Eye (tissue), 1 donor: Measurements from ENCODE around the gene TENM4.

Experiments
- DNase-seq: peaks from one replicate; pipeline ENCODE4 v3.0.0-alpha.2; 2015

Gene TENM4

DNA sequence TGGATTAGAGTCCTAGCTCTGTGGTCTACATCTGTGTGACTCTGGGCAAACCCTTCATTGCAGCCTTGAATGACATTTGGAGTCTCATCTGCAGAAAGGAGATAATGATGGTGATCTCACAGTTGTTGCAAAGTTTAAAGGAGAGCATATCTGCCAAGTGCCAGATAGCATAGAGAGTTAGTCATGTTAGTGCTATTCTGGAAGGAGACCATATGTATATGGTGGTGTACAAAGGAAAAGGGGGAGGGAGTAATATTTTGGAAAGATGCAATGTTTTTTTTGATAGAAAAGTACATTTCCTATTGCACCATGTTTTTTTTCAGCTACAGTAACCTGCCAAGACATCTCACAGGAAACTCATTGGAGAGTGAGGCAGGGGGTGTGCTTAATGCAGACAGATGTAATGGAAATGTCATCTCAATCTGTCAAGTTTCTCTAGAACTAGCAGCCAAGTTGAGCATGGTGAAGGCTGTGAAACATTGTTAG lies 774.1 kb downstream of the TENM4 start:
- no peak for DNase-seq

DNA sequence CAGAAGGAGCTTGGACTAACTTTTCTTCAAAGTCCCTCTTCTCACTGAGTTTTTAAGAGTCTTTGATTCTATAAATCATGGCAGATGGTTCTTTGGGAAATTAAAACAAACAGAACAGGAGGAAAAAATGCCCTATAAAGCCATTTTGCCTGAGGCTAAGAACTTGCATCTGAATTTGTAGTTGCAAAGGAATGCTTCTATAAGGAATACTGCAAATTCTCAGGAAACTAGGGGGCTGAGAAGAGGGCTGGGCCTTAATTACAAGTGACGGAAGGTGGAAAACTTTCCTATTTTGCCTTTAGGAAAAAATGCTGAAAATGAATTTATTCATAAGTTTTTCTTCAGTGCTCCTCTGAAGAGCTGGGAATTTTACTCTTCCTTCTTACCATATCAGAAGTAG lies 776.2 kb downstream of the TENM4 start:
- DNase-seq, result peak; percentile 19

DNA sequence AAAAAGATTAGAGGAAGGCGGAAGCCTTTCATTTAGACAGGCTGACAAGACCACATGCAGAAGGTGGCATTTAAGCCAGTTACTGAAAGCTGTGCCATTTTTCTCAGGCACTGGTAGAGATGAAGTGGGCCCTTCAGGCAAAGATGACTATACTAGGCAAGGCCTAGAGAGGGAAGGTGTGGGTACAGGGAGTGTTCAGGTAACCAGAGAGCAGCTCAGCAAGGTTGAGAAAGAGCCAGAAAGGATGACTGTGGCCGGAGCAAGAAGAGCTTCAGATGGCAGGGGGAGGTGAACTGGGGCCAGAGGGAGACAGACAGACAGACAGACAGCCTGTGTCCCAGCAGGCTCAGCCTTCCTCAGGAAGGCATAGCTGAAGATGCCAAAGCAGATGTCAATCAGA lies 778.0 kb downstream of the TENM4 start:
- DNase-seq, result no peak

DNA sequence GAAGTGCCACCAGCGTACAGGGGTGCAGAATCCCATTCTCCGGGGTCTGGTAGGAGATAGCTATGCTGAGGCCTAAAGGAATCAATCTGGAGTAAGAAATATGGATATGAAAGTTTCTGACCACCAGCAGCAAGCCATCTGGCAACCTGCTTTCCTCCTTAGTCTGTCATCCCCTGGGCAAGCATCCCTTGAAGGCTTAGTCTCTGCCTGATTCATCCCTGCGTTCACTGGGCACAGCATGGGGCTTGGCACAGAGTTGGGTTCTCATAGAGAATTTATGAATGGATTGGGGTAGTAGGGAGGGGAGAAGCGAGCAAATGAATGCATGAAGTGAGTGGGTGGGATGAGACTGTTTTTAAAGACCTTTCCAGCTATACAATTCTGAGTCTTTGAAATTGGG lies 780.4 kb downstream of the TENM4 start:
- DNase-seq, result no peak

DNA sequence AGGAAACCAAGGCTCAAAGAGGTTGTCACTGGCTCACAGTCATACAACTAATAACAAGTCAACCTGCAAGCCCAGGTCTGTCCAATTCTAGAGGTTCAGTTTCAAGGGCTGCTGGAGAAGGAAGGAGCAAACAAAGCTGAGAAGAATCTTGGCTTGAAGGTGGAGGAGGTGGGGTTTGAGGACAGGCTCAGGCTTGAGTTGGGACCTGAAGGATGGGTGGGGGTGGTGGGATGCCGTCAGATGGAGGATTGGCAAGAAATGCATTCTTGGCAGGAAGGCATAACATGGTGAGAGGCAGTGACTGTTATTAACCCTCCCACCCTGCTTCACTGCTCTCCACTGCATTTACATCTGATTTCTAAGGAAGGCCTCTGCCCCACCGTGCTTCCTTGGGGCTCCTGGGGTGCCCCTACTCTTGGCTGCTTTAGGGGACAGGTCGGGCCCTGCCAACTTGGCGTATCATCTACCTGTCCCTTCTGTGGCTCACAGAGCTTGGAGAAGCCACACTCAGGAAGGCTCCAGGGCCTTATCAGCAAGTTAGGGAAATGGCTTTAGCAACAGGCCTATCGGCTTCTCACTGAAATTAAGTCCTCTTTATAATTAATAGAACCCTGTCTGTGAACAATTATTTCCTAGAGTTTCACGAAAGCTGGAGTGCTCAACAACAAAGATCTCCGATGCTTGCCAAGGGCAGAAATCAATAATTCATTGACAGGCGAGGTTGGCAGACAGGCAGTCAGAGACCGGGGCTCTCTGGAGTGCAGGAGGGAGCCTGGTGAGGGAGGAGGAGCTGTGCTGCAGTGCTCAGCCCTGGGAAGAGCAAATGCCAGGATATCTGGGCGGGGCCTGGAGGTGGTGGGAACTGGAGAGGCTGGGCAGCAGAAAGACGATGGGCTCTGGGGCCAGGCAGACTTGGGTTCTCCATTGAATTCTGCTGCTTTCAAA lies 781.2 kb downstream of the TENM4 start:
- DNase-seq, result peak; percentile 62

DNA sequence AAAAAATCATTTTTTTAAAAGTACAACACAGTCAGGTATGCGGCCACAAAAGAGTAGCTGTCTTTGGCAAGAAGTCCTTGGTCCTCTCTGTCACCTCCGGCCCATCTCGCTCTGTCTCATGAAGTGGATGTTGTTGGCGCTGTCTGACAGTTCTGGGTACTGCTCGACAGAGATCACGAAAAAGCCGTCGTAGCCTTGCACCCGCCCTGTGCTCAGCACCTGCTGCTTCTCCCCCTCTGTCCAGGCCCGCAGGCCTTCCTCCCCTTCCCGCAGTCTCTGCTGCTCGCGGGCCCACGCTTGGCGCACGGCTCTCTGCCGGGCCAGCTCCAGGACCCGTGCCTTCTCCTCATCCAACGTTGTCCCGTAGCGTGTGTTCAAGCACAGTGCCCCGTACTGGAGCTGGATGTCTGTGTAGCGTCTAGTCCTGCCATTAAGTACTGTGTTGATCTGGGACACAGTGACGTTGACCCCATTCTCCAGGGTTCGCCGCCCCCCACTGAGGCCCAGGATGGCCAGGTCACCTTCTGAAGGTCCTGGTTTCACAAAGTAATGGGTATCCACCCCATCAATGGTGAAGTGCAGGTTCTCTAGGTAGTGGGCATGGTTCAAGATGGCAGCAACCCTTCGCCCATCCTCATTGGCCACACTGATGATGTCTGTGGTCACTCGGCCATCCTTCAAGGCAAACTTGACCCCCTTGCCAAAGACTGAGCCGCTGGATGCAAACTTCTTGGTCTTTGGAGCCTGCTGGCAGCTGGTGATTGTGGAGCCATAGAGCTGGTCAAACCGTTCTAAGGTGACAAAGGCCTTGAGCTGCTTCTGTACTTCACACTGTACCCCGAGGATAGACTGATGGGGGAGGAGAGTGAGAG lies 782.6 kb downstream of the TENM4 start:
- DNase-seq, result no peak

DNA sequence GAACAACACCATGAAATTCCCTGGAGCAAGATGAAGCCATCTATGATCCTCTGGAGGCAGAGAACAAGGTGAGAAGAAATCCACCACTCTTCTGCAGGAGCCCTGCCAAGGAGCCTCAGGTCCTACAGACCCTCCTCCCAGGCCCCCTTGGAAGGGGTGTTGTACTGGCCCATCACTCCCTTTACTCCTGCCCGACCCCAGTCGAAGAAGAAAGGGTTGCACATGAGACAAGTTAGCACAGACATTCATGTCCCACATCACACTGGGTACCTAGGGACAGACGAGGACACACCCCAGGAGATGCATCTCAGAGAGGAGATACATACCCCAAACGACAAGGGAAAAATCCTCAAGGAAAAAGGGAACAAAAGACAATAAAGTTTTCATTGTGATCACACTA lies 783.4 kb downstream of the TENM4 start:
- DNase-seq, result no peak

DNA sequence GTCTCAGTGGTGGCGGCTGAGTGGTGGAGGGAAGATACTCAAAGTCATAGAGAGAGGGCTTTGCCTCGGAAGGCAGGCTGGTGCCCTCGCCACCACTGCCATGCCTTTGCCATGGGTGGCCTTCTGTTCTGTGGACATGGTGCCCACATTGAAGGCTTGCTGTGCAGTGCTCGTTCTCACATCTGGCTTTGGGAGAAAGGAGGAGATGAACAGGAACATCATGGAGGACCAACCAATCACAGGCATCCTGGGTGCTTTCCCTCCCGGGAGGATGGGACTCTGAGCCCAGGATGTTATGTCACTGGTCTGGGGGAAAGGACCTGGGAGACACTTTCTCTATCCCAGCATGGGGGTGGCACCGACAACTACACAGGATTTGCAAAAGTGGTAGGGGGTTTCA lies 783.8 kb downstream of the TENM4 start:
- no peak for DNase-seq

DNA sequence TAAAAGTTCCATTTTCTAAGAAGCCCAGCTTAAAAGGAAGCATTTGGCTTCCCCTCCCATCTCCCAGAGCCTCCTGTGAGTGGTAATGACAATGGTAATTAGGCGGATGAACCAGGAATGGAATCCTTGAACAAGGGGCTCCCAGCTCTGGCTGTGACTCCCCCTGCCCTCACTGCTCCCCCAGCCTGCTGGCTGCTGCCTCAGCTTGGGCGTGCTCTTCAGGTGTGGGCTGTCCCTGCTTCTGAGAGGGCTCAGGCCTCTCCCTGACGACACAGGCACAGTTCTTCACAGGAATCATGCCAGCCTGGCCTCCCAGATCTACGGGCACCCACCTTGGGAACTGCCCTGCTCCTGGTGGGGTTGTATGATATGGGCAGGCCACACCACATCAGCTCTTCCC lies 784.5 kb downstream of the TENM4 start:
- DNase-seq, result no peak

DNA sequence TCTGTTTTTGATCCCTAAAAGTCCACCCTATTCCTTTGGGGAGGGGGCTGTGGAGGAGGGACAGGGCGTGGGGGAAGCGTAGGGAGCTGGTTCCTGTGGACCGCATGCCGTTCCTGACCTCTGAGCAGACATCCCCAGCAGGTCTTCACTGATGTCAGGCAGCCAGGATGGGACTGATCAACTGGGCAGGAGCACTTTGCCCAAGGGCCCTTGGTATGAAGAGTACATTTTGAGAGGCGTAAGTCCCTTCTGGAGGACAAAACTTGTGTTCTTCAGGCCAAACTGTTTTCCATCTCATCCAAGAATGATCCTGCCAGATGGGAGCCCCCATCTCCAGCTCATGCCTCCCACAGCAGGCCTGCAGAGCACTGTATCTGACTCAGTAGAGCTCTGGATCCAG lies 785.3 kb downstream of the TENM4 start:
- no peak for DNase-seq

DNA sequence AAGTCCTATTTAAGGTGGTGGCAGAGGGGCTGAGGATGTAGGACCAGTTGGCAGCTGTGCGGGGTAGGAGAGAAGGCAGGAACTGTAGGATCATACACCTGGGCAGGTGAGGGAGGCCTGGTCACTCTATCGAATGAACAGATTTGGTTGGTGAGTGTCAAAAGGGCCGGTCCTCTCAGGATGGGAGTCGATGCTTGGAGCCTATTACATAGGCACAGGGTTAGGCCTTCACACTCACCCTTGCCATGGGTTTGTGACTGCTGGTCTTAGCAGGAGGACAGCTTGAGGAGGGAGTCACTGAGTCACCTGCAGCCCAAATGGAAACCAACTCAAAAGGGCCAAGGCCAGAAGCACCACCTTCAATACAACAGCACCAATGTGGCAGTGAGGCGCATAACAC lies 786.0 kb downstream of the TENM4 start:
- no peak for DNase-seq

DNA sequence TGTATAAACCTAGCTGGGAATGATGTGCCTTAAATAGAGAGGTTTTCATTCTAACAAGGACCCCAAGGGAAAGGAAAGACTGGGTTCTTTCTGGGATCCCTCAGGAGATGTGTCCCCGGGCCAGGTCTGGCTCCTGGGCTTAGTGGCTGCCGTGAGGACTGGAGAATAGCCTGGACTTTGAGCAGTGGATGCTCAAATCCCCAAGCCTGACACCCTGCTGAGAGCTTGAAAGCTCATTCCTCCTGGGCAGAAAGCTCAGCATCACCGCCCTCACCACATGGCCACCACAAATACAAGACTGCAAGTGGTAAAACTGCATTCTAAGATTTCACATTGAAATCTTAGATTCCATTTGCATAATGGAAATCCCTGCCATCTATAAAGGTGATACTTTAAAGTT lies 786.8 kb downstream of the TENM4 start:
- DNase-seq, result peak; percentile 39

DNA sequence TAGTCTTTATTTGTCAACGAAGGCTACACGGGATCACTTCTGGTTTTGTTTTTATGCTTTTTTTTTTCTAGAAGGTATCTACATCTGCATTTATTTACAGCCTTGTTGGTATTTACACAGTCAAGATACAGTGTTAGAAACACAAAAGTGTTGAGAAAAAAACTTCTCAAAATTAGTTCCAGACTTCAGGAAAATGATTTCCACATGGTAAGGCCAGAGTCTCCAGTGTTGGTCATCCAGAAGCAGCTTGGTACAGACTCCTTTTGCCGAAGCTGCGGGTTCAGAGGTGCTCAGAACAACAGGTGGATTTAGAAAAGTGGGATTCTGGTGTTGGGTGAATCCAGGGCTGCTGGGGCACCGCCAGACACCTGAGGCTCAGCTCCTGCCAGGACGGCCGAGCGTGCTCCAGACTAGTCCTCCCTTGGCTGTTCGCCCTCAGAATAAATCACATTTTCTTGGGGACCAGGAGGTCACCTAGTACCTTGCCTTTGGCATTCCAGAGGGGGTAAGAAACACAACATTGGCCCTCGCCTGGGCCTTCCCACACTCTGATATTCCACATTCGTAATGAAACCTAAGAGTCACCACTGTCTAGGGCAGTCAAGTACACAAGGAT lies 787.4 kb downstream of the TENM4 start:
- no peak for DNase-seq

DNA sequence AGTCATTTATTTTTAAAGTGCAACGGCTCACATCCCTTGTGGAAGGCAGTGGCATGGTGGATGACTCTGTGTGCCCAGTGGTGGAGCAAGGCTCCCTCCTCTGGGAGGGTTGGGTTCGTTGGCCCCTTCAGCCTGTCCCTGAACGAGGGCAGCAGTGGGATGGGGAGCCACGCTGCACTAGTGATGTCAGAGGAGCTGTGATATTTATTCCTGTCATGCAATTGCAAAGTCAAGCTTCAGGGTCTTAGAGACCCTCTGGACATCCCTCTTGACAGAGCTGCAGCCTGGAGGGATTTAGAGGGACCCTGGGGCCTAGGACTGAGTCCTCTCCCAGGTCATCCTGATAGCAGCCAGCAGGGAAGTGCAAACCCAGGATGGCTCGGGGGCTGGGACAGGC lies 788.0 kb downstream of the TENM4 start:
- DNase-seq, result no peak

DNA sequence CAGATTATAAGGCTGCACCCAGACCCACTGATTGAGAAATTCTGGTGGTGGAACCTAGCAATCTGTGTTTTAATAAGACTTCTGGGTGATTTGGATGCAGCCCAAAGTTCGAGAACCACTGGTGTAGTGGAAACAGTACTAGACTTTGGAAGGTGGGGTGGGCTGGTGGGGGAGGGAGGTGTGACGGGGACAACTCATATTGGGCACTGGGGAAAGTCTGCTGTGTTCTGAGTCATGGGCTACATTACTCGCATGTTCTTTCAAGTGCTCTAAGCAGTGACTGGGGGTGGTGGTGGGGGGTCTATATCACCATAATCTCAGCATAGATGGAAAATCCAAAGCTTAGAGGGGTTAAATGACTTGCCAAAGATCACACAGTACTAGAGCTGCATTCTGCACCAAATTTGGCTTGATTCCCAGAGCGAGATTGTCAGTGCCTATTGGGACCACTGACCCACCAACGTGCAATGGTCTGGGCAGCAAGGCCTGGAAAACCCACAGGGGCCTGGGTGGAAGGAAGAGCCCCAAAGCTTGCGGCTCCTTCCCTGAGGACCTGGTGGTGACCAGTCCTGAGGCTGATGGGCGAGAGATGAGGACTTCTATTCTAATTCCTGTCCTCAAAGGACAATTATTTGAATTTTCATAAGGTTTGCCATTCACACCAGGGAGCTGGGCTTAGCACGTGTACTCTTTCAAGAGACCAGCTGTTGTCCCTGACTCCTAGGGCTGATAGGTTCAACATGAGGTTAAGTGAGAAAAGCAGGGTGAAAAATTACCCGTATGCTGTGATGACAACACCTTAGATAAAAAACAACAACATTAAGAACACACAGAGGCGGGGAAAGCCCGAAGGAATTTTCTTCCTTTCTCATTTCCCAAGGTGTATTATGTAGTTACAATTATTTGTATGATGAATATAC lies 788.6 kb downstream of the TENM4 start:
- peak; percentile 23 for DNase-seq

DNA sequence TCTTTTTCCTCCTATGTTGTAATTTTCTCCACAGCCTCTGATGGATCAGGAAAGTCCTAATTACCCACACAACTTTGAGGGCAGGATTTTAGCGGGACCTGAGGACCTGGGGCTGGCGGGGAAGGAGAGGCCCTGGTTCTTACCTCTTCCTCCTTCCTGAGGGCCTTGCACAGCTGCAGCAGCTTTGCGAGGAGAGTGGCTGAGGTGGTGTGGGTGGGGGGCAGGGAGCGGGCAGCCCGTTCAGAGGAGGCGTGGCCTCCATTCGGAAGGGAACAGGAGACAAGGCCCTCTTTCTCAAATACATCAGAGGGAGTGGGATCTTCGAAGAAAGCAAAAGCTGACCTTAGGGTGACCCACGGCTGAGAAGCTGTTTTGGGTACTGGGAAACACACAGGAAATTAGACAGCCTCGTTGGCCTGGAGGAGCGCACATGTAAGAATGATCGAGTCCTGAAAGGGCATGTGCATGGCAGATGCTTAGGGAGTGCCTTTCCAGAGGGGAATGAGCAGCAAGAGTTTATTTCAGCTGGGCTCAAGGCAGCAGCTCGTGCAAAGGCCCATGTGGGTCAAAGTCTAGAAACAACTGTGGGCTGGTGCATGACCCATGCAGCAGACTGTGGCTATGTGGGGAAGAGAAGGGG lies 789.6 kb downstream of the TENM4 start:
- DNase-seq, result peak; percentile 34

DNA sequence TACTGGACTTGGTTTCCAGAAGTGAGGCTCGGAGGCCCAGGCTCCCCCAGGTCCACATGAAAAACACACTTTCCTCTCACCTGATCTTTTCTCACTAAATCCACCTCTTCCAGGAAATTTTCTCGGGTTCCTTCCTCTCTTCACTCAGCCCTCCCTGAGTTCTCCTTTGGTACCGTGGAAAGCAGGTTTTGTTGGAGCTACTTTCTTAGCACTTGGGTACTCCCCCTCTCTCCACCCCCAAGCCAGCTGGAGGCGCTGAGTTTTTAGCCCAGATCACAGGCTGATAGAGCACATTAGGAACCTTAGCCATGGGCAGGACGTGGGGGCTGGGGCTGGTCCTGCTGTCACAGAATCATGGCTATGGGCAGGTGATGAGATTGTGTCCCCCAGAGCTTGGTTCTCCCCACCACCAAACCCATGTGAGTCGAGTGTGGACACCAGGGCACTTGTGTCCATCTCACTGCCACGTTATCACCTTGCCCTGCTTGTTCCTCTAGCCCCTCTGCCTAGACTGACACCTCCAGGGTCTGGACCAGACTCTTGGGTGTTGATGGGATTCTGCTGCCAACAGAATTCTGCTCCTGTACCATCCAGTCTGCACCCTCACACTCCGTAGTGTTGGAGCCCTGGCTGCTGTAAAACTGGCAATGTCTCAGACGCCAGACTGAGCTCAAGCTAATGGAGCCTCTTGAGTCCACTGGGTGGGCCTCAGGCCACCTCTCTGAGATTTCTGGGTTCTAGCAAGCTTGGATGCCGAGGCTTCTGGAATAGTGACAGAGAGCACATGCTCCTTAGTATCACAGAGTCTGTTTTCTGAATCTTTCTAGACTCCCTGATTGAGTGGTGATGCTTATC lies 791.2 kb downstream of the TENM4 start:
- DNase-seq, result no peak

DNA sequence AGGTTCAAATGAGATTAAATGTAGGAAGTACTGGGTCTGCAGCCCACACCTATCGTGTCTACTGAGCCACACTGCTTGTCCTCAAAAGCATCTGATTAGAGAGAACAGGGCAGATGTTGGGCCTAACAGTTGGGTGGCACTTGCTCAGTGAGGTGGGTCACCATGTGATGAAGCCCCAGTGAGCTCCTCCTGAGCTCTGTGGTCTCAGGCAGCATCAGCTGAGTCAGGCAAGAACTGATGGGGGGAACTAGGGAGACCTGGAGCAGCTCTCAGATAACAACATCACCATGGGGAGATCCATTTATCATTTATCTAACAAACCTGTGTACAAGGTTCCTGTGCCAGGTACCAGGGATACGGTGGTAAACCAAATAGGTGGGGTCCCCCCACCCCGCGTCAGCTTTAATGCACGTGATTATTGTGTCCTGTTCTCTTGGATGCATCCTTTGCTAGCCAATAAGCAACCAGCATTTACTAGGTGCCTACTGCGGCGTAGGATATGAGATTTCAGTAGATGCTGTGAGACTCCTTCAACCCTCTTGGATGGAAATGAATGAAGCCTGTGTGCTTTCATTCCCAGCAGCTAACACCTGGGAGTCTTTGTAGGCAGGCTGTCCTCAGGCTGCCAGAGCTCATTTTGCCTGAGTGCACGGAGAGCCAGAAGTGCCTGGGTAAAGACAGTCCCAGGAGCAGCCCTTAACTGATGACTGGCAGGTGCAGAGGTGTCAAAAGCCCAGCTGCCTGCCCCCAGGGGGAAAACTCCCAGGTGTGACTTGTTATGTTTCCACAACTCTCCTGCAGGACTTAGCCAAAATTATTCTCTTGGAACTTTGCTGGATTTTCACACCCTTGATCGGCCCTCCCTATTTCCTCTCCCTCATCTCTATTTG lies 792.6 kb downstream of the TENM4 start:
- no peak for DNase-seq

DNA sequence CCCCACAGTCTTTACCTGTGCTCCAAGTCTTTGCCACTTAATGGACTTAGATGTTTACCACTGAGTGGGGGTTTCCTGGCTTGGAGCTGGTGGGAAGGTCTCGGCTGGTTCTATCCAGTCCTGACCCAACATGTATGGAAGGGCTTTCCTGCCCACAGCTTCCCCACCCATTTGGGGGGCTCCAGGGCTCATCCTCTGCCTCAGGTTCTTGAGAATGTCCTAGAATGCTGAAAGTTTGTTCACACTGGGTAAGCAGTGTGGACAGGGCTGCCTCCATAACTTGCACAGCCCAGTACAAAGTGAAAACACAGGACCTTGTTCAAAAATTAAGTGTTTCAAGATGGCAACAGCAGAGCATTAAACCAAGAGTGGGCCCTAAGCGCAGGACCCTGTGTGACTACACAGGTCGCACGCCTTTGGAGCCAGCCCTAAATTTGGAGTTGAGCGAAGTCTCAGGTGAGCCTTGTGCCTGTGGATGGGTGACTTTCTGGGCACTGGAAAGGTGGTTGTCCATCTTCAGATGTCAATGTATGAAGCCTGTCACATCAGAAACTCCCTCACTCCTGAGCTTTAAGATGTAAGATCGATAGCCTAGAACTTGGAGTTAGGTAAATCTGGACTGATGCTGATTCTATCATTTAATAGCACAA lies 793.4 kb downstream of the TENM4 start:
- no peak for DNase-seq
